NCI-H2081 treated with DMSO at 0.1 percent for 48 hours (cell line): ENCODE measurements around the gene HOGA1.
"Not testable (repeated sequence)": the region's sequence is repeated elsewhere in the genome, so short reads cannot be mapped to it uniquely, and the experiment has no call there.

Experiments used
- DNase-seq: peaks from one replicate; lab custom pipeline; 2025; lab: John Stamatoyannopoulos, UW

HOGA1 gene

GRCh38 chr10:97649405-97649750 is 65.2 kb downstream of the HOGA1 start:
- DNase-seq, result not testable (repeated sequence)

- DNase-seq, result no peak
Measured at GRCh38 chr10:97650726-97651125, 66.5 kb downstream of the HOGA1 start.

- no peak for DNase-seq
Measured at GRCh38 chr10:97651773-97652172, 67.6 kb downstream of the HOGA1 start.

- DNase-seq, result no peak
Measured at GRCh38 chr10:97656777-97657176, 72.6 kb downstream of the HOGA1 start.

DNA sequence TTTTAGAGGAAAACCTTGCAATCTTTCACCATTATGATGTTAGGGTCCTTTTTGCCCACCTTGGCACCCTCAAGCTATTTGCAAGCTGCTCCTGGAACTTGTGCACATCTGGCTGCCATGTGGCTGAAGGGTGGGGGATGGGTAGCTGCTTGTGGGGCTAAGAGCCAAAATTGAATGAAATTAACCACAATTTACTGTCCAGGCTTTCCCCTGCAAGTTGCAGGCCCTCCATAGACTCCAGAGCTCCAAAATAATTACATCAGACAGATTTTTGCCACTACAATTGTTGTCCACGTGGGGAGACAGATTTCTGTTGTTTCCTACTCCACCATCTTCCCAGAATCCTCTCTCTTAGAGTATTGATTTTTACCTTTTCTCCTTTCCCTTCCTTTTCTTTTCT is 75.4 kb downstream of the HOGA1 start:
- DNase-seq, result no peak
